K562 (cell line): ENCODE results near the gene CDT1. TPM values are rescaled to one million over a fixed set of nuclear protein-coding genes. Genes with fewer than 3 reads are reported as not detected.
A peak's percentile ranks its signal among the peaks of the same experiment; 100 is the strongest.

Experiments
- ADNP ChIP-seq: fragments of 200-800 bp; sonication (Bioruptor generic); IDR thresholded peaks from 2 replicates; pipeline ENCODE4 v1.6.1; 2016; ENCODE audit warnings: missing genetic modification characterization, missing compliant biosample characterization
- ATF2 ChIP-seq: sonication (generic); formaldehyde crosslinking; IDR thresholded peaks from 2 replicates; pipeline ENCODE4 v1.8.1; 2022; ENCODE audit warnings: missing genetic modification reagents
- GATAD2B ChIP-seq: fragments of 450-650 bp; IDR thresholded peaks from 2 replicates; pipeline ENCODE4 v1.6.1; 2017; ENCODE audit warnings: mild to moderate bottlenecking, borderline replicate concordance
- HIVEP1 ChIP-seq: fragments of 250-450 bp; sonication (Bioruptor Pico); IDR thresholded peaks from 2 replicates; pipeline ENCODE4 v1.4.0; 2020; ENCODE audit warnings: mild to moderate bottlenecking
- MCM7 ChIP-seq, 2 experiments: fragments of 450-650 bp; IDR thresholded peaks; 2 replicates each; pipeline ENCODE4 v1.6.1; 2016 to 2018
- POU5F1 ChIP-seq: fragments of 150-350 bp; IDR thresholded peaks from 2 replicates; pipeline ENCODE4 v1.6.1; 2014; ENCODE audit warnings: borderline replicate concordance, low read length, low read depth, mild to moderate bottlenecking; ENCODE audit not compliant: partially characterized antibody
- RFX1 ChIP-seq: fragments of 450-650 bp; IDR thresholded peaks from 2 replicates; pipeline ENCODE4 v1.6.1; 2016; ENCODE audit warnings: mild to moderate bottlenecking, moderate library complexity
- SLC30A9 ChIP-seq: fragments of 250-450 bp; sonication (Bioruptor Pico); IDR thresholded peaks from 2 replicates; pipeline ENCODE4 v1.8.0; 2022; ENCODE audit warnings: mild to moderate bottlenecking, moderate library complexity
- SMC3 ChIP-seq: conservative IDR thresholded peaks from 2 replicates; pipeline ENCODE4 v1.6.1; 2011; ENCODE audit warnings: low read depth, low read length, improper control_type of control experiment; ENCODE audit not compliant: insufficient read depth
- SNRNP70 ChIP-seq: fragments of 200-400 bp; formaldehyde crosslinking; optimal IDR thresholded peaks from 2 replicates; pipeline ENCODE3; 2017; ENCODE audit warnings: low read depth, low read length
- SP2 ChIP-seq: IDR thresholded peaks from 2 replicates; pipeline ENCODE4 v1.6.1; 2011; ENCODE audit warnings: mild to moderate bottlenecking, low read depth, low read length, moderate library complexity; ENCODE audit not compliant: poor library complexity, severe bottlenecking; ENCODE audit errors: extremely low read depth
- TCF7 ChIP-seq: sonication (generic); IDR thresholded peaks from 2 replicates; pipeline ENCODE4 v1.6.1; 2016; ENCODE audit warnings: antibody characterized with exemption, borderline replicate concordance
- USF1 ChIP-seq: sonication (generic); formaldehyde crosslinking; IDR thresholded peaks from 2 replicates; pipeline ENCODE4 v1.9.0; 2022; ENCODE audit warnings: mild to moderate bottlenecking, missing genetic modification reagents
- ZBTB33 ChIP-seq: sonication (generic); formaldehyde crosslinking; IDR thresholded peaks from 2 replicates; pipeline ENCODE4 v1.8.1; 2023; ENCODE audit warnings: mild to moderate bottlenecking, missing genetic modification reagents
- ZMIZ1 ChIP-seq, 2 experiments: fragments of 150-350 bp in 1 of 2; IDR thresholded peaks; 2 replicates each; pipeline ENCODE4 v1.6.1; 2012 to 2016; ENCODE audit warnings: low read depth in 2 of 2, low read length in 2 of 2, mild to moderate bottlenecking in 1 of 2, moderate library complexity in 1 of 2
- ZNF717 ChIP-seq: fragments of 250-450 bp; sonication (Bioruptor Pico); IDR thresholded peaks from 2 replicates; pipeline ENCODE4 v1.5.0; 2021
- ZSCAN32 ChIP-seq: fragments of 450-650 bp; formaldehyde crosslinking; IDR thresholded peaks from 2 replicates; pipeline ENCODE4 v1.4.0; 2020; ENCODE audit warnings: mild to moderate bottlenecking, moderate library complexity
- polyA plus RNA-seq, 8 experiments: library from polyadenylated mRNA; depleted of rRNA in 4 of 8; stranded (reverse) in 5 of 8; unstranded in 3 of 8; fragments of >200 nt; fragmentation: Nextera tagmentation in 2 of 8; fragmentation: Illumina TruSeq in 1 of 8; extraction: Ambion mirVana in 2 of 8; extraction: Trizol in 1 of 8; gene quantifications; 2 replicates each; pipeline versions ENCODE4 v1.2.1 to v1.2.3, GENCODE V29; 2011 to 2014; ENCODE audit warnings: inconsistent platforms in 1 of 8, missing spikeins in 1 of 8
- total RNA-seq, 7 experiments: library from RNA; depleted of rRNA in 6 of 7; stranded (reverse); fragments of >200 nt in 6 of 7; fragmentation: Illumina TruSeq in 2 of 7; extraction: Trizol in 2 of 7; gene quantifications; 2 replicates each; pipeline versions ENCODE4 v1.2.1 to v1.2.3, GENCODE V29; 2011 to 2021; ENCODE audit warnings: low replicate concordance in 1 of 7

The CDT1 gene
- total and polyA plus RNA-seq, 9 of the 15 experiments (the other 6 are each of a cell fraction or from before 2014, with no cell fraction given), result 0.92 to 178 (median 14.2) TPM

GRCh38 chr16:88810912-88811768 is 7.6 kb downstream of the CDT1 start (continued):
- TF ChIP-seq ZBTB33 (CRISPR knock-in tag) (no peak), SNRNP70 (peak; percentile 59), SLC30A9 (no peak), POU5F1 (no peak), USF1 (CRISPR knock-in tag) (peak; percentile 95), HIVEP1 (CRISPR knock-in tag) (no peak), ZNF717 (no peak), MCM7 (IDR thresholded peaks at IDR 0.05) (no peak), SMC3 (no peak), ATF2 (CRISPR knock-in tag) (no peak), RFX1 (no peak), SP2 (no peak), ADNP (tag) (no peak), ZMIZ1 (IDR thresholded peaks at IDR 0.05; ENCODE audit: low read depth in 2 of 2, low read length in 2 of 2) (no peak), TCF7 (no peak), ZSCAN32 (CRISPR knock-in tag) (no peak), GATAD2B (no peak)
